HUDEP-2 (cell line): ENCODE results near the gene ARHGAP10.
"Not testable (repeated sequence)": the region's sequence is repeated elsewhere in the genome, so short reads cannot be mapped to it uniquely, and the experiment has no call there.

Experiments
- DNase-seq, 76 experiments: peaks; one replicate each; lab custom pipeline; 2025; ENCODE audit not compliant: unreplicated experiment in 76 of 76; lab: John Stamatoyannopoulos, UW

Gene ARHGAP10

DNA sequence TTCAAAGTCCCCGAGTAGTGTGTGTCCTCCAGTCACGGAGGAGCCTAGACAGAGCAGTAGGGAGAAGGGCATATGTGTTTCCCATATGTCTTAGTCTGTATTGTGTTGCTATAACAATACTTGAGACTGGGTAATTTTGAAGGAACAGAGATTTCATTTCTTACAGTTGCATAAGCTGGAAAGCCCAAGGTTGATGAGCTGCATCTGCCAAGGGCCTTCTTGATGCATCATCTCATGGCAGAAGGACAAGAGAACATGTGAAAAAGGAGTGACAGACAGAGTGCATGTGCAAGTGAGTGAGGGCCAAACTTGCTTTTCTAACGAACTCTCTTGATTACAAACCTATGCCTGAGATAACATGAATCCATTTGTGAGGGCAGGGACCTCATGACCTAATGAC lies 243.4 kb downstream of the ARHGAP10 start:
- DNase-seq: no peak

DNA sequence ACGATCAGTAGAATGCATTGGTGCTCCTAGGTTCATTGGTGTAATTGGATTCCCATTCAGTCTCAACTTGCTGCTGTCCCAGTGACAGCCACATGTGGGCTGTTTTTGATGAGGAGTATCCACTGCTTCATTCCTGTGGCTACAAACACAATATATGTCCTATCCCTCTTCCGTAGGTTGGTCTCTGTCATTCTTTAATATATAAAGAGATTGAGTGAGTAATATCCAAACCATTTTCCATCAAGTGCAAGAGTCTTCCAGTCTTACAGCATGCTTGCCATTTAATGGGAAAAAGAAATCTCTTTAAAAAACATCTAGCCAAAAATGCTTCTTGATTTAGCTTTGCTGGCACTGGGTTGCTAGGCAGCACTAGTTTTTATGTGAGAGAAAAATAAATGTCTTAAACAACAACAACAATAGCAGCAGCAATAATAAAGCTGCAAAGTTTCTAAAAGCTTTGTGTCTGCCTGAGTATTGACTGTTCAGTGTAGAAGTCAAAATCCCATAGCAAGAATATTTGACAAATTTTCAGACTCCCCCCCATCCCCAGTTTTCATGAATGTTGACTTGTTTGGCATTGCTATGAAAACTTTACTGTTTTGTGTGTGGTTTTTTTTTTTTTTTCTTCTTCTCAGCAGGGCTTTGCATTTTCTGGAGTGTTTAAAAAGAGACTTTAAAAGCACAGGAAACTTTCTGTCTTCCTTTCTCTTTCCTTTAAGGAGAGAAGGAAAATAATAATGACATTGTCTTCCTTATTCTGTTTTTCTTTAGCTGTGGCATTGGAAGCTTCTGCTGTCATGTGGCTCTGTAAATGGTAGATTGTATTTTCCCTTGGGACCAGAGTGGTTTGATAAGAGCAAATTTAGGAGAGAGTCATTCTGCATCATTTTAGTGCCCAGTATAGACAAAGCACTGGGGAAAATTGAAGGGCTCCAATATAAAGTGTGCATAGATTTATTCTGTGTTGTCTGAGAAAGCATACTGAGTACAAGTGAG lies 244.3 kb downstream of the ARHGAP10 start:
- DNase-seq: no peak

GRCh38 chr4:147980586-147980985 lies 248.7 kb downstream of the ARHGAP10 start:
- DNase-seq: no peak

DNA sequence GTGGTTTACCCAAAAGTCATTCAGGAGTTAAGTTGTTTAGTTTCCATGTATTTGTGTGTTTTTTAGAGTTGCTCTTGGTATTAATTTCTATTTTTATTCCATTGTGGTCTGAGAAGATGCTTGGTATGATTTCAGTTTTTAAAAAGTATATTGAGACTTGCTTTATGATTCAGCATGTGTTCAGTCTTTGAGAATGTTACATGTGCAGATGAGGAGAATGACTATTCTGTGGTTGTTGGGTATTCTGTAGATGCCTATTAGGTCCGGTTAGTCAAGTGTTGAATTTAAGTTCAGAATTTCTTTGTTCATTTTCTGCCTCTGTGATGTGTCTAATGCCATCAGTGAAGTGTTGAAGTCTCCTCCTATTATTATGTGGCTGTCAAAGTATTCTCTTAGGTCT lies 249.4 kb downstream of the ARHGAP10 start:
- no peak for DNase-seq

GRCh38 chr4:147984065-147984777 lies 252.3 kb downstream of the ARHGAP10 start:
- DNase-seq: peak in 21 of 76 experiments; percentile 1 to 47 (median 8)

DNA sequence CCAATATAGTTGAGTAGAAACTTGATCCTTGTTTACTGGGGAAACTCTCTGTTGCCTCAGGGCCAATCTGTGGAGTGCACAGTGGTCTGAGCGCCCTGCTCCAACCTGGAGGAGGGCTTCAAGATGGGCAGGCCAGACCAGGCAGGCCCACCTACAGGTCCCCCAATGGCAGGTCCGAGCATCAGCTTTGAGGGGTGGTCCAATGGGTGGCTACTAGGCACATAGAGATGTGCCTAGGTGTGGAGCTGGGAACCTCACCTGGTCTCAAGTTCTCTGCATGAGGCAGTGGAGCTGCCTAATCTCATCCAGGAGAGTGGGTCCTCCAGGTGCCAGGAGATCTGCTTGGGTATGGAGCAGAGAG lies 252.9 kb downstream of the ARHGAP10 start:
- no peak for DNase-seq

DNA sequence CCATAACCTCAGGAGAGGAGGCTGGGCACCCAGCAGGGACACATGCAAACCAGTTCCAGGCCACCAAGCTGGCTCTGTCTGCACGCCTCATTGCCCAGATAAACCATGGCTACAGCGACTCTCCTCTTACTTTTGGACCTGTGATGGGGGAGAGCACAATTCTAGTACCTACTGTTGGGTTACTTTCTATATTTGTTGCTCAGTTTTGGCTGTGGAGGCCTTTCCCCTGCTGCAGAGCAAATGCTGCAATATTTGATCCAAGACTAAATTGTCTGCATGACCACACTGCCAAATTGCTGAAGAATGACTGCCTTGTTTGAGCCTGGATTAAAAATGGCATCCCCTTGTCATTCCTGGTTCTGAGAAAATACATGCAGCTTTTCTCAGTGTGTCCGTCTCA lies 253.5 kb downstream of the ARHGAP10 start:
- no peak for DNase-seq

DNA sequence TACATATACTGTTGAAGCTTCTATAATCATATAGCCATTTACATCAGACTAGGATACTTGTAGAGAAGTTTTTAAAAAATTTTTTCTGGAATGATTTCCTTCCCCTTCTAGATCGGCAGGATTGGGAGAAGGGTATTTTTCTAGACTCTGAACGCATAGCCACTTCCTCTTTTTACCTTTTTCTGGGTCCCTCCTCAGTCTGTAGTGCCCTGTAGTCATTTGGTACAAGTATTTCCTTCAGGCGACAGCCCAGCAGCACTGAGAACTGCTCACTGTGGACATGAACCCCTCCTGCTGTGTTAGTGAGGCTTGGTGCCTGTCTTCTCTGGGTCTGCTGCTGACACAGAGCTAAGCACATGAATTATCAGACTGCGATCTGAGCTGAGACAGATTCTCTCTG lies 255.4 kb downstream of the ARHGAP10 start:
- no peak for DNase-seq

DNA sequence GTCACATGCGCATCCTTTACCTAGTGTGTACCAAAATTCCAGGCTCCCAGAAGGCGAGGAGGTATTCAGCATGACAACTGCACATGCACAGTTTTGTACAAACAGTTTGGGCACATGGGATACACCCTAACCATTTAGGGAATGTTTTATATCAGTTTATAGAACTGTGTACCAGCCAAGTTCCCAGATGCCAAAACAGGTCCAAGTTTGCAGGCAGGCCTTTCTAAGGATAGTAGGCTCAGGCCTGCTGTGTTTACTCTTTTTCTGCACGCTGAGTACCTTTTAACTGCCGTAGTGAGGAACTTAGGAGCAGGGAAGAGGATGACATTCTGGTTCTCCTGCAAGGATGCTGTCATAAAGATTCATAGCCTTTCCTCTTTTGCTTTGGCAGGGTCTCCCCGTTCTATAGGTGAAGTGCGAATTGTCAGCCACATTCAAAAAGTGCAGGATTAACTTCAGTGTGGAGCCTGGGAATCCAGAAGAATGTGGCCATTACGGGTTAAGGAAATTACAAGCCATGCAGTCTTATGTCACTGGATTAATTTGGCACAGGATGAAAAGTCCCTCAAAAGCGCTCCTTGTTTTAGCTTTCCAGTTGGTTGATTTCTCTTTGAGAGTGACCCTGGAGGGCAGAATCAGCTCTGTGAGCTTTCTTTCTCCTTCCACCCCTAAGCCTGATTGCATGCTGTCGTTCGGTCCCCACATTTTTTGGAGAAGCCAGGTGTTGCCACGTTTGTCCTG lies 259.8 kb downstream of the ARHGAP10 start:
- no peak for DNase-seq

DNA sequence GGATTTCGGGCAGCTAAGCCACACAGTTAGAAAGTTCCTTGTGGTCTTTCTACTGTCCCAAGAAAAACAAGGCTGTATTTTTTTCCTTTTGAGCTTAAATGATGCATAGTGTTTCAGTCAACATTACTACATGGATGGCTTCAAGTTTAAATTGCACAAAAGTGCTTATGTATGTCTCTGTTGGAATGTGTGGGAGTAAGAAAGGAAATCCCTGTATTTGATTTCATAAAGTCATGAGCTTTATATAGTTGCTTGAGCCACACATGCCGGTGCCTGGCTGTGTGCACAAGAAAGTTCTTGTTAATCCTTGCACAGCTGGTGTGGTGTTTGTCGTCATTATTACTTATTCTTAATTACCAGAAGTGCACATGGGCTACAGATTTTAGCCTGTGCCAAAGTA lies 262.2 kb downstream of the ARHGAP10 start:
- DNase-seq: no peak

- no peak for DNase-seq
Observed at GRCh38 chr4:147994491-147995385, 262.9 kb downstream of the ARHGAP10 start.

DNA sequence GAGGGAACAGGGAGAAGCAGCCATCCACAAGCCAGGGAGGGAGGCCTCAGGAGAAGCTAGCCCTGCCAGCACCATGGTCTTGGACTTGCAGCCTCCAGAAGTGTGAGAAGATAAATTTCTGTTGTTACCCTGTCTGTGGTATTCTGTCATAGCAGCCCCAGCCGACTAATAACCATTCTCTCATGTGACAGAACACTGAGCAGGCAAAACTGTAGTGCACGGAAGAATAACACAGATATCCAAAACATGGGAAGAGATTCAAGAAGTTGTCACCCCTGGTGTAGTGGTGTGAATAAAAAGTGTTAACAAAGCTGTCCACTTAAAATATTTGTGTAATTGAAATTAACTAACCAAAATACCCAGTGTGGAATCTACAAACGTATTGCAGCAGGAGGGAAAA lies 265.0 kb downstream of the ARHGAP10 start:
- no peak for DNase-seq

- DNase-seq: not testable (repeated sequence)
Observed at GRCh38 chr4:148000038-148000437, 268.1 kb downstream of the ARHGAP10 start.

DNA sequence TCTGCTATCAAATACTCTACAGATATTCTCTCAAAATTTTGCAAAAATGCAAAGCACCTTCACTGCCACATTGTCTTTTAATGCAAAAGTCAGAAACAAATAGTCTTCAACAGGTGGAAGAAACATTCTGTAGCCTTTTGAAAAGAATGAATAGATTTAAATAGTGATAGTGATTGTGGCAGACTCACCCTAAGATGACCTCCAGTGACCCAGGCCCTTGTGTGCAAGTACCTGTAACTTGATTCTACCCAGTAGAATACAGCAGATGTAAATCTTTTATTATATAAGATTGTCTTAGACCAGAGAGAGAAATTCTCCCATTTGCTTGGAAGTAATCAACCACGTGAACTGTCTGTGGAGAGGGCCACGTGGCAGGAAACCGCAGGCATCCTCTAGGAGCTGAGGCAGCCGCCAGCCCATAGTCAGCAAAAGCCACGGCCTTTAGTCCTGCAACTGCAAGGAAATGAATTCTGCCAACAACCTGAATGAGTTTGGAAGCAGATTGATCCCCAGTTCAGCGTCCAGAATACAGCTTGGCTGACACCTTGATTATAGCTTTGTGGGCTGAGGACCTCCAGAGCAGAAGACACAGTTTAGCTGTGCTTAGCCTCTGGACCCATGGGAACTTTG lies 272.5 kb downstream of the ARHGAP10 start:
- DNase-seq: no peak

DNA sequence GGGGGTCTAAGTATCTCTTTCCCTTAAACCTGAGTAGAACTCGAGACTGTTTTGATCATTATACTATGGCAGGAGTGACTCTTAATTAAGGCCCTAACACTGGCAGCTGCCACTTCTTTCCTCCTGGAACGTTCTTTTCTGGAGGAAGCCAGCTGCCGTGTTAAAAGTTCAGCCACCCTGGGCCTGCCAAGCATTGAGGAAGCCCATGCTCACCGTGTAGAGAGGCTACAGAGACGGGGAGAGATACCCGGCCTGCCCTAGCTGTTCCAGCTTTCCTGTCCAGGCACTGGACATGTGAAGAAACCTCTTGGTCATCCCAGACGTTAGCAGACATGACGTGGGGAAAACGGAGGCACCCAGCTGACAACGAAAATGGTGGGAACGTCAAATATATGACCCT lies 274.1 kb downstream of the ARHGAP10 start:
- no peak for DNase-seq

DNA sequence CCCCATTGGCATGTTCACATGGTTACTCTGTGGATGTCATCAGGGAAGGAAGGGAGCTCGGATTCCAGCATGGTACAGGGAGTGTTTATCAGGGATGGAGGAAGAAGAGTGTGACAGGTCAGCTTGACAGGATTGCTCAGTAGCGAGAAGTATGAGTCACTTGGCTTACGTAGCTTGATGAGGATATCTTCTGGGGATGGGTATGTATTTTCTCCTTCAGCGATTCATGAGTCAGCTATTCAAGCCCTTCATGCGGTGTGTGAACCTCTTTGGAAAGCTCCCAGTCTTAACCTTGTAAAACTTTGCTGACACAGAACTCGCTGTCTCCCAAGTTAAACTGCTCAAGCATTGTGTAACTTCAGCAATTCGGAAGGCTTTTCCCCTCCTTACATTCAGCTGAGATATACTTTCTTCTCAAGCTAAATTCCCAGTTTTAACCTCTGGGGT lies 275.4 kb downstream of the ARHGAP10 start:
- no peak for DNase-seq

- DNase-seq: no peak
Observed at GRCh38 chr4:148007792-148008191, 275.9 kb downstream of the ARHGAP10 start.

DNA sequence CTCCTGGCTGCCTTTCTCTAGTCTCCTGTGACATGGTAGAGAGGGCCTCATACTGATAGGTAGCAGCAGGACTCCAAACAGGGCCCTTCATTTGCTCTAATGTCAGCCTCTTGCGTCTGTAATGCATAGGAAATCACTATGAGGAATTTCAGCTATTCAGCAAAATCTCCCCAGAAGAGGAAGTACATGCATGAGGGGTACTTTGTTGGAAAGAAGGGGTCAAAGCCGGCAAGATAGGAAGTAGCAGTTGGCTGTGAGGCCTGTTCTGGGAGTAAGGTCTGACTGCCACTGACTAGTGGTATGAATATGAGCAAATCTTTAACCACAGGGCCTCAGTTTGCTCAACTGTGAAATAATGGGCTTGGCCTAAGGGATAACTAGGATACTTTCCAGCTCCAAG lies 283.2 kb downstream of the ARHGAP10 start:
- no peak for DNase-seq

DNA sequence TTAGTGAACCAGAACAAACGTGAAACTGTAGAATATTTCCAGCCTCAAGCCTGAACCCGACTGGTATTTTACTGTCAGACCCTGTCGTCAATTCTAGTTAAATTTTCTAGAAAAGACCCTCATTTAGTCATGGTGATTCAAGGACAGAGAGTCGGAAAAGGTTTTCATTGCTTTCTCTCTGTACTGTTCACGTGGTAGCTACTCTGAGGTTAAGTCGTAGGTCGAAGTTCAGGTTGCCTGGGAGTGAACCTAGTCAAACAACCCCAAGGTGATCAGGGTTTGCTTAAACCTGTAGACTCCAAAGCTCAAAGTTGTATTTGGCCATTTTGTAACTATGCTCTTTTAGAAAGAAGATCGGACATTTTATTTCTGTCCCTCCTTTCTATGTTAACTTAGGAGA lies 283.6 kb downstream of the ARHGAP10 start:
- no peak for DNase-seq
